Stimulated activated CD4-positive, alpha-beta T cell treated with anti-CD3 and anti-CD28 coated beads, TNF-alpha, amount 100 ng/mL, for 1 hour (primary cell): ENCODE results near the gene C3orf18.

Experiments used
- DNase-seq, 3 donors: peaks; one replicate each; pipeline ENCODE4 v3.0.0-alpha.2; 2020; ENCODE audit warnings: low read depth in 3 of 3, low spot score in 1 of 3

Gene C3orf18

GRCh38 chr3:50567386-50568167 is at the start of gene C3orf18:
TSS of gene C3orf18 (minus strand) at chr3:50567747. CDS start at chr3:50565699, 2,048 bp downstream.
- DNase-seq = peak; percentile 83 to 91 (median 86)

- DNase-seq = peak; percentile 85 to 95 (median 86)
Measured at GRCh38 chr3:50616770-50617095, 49.2 kb upstream of the C3orf18 start.

GRCh38 chr3:50616003-50616769 is 48.6 kb upstream of the C3orf18 start:
- peak; percentile 61 to 69 (median 65) for DNase-seq

- DNase-seq = no peak
Measured at GRCh38 chr3:50615190-50615589, 47.6 kb upstream of the C3orf18 start.

GRCh38 chr3:50612970-50613846 is 45.7 kb upstream of the C3orf18 start:
- DNase-seq = no peak

GRCh38 chr3:50612234-50612882 is 44.8 kb upstream of the C3orf18 start:
- no peak for DNase-seq

GRCh38 chr3:50611464-50612233 is 44.1 kb upstream of the C3orf18 start, which contains the start of gene CISH:
TSS of gene CISH (minus strand) at chr3:50611774. CDS start at chr3:50611650, 124 bp downstream.
- DNase-seq = peak; percentile 68 to 97 (median 75)

GRCh38 chr3:50610992-50611463 is 43.5 kb upstream of the C3orf18 start:
- DNase-seq = no peak

GRCh38 chr3:50610181-50610971 is 42.8 kb upstream of the C3orf18 start:
- DNase-seq = no peak

- no peak for DNase-seq
Measured at GRCh38 chr3:50609763-50610085, 42.2 kb upstream of the C3orf18 start.

- DNase-seq = no peak
Measured at GRCh38 chr3:50609071-50609762, 41.7 kb upstream of the C3orf18 start.

- no peak for DNase-seq
Measured at GRCh38 chr3:50608278-50608677, 40.7 kb upstream of the C3orf18 start.

GRCh38 chr3:50607271-50608091 is 39.9 kb upstream of the C3orf18 start:
- no peak for DNase-seq

GRCh38 chr3:50606596-50606995 is 39.0 kb upstream of the C3orf18 start:
- no peak for DNase-seq

- no peak for DNase-seq
Measured at GRCh38 chr3:50605901-50606326, 38.4 kb upstream of the C3orf18 start.

- no peak for DNase-seq
Measured at GRCh38 chr3:50604628-50605588, 37.4 kb upstream of the C3orf18 start.
